ENCODE data around the gene GOLM1.
"Not testable (repeated sequence)": the region's sequence is repeated elsewhere in the genome, so short reads cannot be mapped to it uniquely, and the experiment has no call there.

Gene GOLM1

DNA sequence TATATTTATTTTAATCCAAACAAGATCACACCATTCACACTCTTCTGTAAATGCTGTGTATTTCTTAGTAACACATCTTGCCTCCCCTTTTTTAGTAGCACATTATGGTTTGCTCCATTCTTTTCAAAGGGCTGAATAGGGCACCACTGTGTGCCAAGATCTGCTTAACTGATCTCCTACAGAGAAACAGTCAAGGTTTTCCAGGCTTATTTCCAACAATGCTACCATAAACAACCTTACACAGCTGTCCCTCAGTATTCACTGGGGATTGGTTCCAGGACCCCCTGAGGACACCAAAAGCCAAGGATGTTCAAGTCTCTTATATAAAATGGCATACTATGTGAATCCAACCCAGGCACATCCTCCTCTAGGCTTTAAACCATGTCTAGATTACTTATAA, 16.5 kb downstream of the GOLM1 start:
- DNase-seq (ENCODE audit: low read depth) = no peak

- no peak for DNase-seq (ENCODE audit: low read depth)
Observed at GRCh38 chr9:86079865-86080469, 19.4 kb downstream of the GOLM1 start.

- DNase-seq (ENCODE audit: low read depth) = no peak
Observed at GRCh38 chr9:86079421-86079831, 19.9 kb downstream of the GOLM1 start.

GRCh38 chr9:86078731-86079130, 20.6 kb downstream of the GOLM1 start:
- DNase-seq (ENCODE audit: low read depth) = no peak

DNA sequence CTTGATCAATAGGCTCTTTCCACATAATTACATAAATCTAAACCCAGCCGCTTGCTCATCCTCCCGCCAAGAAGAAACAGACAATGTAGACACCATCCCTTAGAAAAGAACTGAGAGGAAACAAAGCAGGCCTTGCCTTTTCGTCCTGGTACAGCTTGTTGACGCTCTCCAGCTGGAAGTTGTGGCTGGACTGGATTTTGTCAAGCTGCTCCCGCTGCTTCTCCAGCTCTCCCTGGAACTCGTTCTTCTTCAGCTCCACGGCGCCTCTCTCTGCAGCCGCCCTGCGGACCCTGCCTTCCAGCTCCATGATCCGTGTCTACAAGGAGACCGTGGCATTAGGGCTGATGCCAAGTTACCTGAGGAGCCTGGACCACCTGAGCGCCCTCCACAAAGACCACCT, 22.1 kb downstream of the GOLM1 start:
- DNase-seq (ENCODE audit: low read depth) = no peak

- no peak for DNase-seq (ENCODE audit: low read depth)
Observed at GRCh38 chr9:86075132-86076109, 23.9 kb downstream of the GOLM1 start.

GRCh38 chr9:86073839-86074238, 25.5 kb downstream of the GOLM1 start:
- DNase-seq (ENCODE audit: low read depth) = no peak

DNA sequence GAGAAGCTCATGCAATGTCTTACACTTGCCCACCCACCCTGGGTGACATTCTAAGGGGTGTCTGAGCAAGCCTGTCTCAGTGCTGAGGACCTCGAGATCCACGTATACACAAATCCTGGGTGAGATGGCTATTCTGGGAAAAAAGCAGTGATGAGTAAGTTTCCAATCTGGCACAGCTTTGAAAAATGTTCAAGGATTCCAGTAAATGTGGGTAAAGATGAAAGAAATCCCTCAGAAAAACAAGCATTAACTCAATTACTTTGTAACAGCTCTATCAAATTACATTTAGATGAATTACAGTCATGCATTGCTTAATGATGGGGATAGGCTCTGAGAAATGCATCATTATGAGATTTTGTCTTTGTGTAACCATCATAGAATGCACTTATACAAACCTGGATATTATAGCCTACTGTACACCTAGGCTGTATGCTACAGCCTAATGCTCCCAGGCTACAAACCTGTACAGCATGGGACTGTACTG, 26.9 kb downstream of the GOLM1 start:
- DNase-seq (ENCODE audit: low read depth) = no peak

DNA sequence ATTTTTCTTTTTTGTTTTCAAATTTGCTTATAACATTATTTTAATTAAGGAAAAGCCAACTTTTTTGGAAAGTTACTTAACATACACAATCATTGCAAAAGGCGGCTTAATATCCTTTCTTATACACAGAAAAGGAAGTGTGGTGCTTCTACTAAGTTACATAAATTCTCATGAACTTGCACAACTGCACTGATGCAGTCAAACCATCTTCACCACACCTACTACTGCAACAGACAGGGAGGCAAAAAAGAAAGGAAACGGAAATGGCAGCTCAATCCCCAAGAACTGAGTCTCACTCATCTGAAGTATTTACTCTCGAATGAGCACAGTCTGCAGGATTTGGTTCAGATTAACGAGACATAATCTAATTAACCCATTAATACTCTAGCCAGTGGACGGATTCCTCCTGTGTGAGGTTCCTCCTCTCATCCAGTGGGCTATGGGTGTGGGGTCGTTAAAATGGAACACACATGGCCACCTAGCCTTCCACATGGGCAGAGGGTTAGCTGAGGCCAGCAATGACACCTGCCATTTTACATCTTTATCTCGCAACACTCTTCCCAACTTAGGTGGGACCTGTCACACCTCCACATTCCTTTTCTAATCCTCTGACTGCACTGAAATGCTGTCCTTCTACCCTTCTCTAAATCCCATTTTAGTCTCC, 30.0 kb downstream of the GOLM1 start:
- no peak for DNase-seq (ENCODE audit: low read depth)

GRCh38 chr9:86064220-86064619, 35.1 kb downstream of the GOLM1 start:
- no peak for DNase-seq (ENCODE audit: low read depth)

GRCh38 chr9:86062845-86063693, 36.3 kb downstream of the GOLM1 start:
- DNase-seq (ENCODE audit: low read depth) = no peak

- no peak for DNase-seq (ENCODE audit: low read depth)
Observed at GRCh38 chr9:86061972-86062739, 37.2 kb downstream of the GOLM1 start.

DNA sequence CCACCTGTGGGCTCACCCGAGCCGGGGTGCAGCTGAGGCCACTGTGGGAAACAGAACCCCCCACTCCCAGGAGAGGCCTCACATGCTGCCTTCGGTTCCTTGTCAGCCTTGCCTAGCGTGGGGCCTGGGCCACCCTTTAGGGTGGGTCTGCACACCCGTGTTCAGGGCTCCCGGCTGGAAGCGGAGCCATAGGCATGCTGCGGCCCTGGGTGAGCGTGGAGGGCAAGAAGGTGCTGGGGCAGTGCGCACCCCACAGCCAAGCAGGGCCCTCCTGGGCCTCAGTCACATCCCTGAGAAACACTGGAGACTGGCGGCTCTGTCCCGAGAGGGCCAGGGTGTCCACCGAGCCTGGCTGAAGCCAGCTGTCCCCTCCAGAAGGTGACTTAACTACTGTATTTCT, 41.9 kb downstream of the GOLM1 start:
- no peak for DNase-seq (ENCODE audit: low read depth)

DNA sequence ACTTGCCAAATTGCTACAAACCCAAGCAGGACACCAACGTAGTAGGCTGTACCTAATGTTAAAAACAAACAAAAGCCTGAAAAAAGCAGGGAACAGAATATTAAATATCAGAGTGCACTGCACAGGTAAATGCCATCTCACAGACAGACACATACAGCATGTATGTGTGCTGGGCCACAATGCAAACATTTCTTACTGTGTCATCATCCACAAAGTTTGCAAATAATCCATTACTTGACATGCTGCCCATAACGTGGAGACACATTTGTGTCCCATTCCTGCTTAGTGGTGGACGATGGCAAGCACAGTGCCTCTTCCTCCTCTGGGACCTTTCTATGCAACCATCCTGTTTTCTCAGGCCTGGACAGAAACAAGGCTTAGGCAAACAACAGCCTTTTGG, 44.7 kb downstream of the GOLM1 start:
- DNase-seq (ENCODE audit: low read depth) = no peak

- DNase-seq (ENCODE audit: low read depth) = no peak
Observed at GRCh38 chr9:86052556-86053468, 46.5 kb downstream of the GOLM1 start.

DNA sequence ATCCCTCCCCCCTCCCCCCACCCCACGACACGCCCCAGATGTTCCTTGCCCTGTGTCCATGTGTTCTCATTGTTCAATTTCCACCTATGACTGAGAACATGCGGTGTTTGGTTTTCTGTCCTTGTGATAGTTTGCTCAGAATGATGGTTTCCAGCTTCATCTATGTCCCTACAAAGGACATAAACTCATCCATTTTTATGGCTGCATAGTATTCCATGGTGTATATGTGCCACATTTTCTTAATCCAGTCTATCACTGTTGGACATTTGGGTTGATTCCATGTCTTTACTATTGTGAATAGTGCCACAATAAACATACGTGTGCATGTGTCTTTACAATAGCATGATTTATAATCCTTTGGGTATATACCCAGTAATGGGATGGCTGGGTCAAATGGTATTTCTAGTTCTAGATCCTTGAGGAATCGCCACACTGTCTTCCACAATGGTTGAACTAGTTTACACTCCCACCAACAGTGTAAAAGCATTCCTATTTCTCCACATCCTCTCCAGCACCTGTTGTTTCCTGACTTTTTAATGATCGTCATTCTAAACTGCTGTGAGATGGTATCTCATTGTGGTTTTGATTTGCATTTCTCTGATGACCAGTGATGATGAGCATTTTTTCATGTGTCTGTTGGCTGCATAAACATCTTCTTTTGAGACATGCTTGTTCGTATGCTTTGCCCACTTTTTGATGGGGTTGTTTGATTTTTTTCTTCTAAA, 51.2 kb downstream of the GOLM1 start:
- DNase-seq (ENCODE audit: low read depth) = not testable (repeated sequence)

- no peak for DNase-seq (ENCODE audit: low read depth)
Observed at GRCh38 chr9:86047361-86047760, 52.0 kb downstream of the GOLM1 start.

DNA sequence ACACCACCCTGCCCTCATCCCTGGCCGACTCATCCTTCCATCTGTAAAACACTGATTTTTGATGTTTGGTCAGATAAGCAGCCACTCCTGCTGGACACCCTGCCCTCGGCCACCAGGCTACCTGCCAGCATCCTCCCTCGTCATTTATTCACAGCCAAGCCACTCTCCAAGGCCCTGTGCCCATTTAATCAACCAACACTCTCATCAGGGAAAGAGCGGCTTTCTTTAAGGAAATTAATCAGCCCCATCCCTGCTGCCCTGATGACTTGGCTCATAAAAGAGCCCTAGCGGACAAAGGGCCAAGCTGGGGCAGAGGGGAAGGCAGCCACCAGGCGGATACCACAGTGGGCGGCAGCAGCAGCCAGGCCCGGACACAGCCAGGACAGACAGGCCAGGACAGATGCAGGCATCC, 52.4 kb downstream of the GOLM1 start:
- DNase-seq (ENCODE audit: low read depth) = no peak

GRCh38 chr9:86046071-86046636, 53.2 kb downstream of the GOLM1 start:
- no peak for DNase-seq (ENCODE audit: low read depth)
